ENCODE data around the gene PUM1.

- no peak for TF ChIP-seq CTCF (conservative IDR thresholded peaks at IDR 0.05; ENCODE audit: low read depth, low read length)
- no peak for TF ChIP-seq EZH2phosphoT487 (IDR thresholded peaks at IDR 0.05; ENCODE audit: borderline replicate concordance, low read length)
- no peak for TF ChIP-seq EZH2 (IDR thresholded peaks at IDR 0.05; ENCODE audit: low read length, unreplicated experiment)
Measured at GRCh38 chr1:30952098-30952497, 113.4 kb downstream of the PUM1 start.
